Peyer's patch (tissue), 4 donors: Measurements from ENCODE around the gene SOX10.

Experiments used
- CTCF ChIP-seq, 6 experiments: fragments of 450-650 bp in 4 of 6; fragments of 200-600 bp in 2 of 6; sonication (generic) in 1 of 6; IDR thresholded peaks; one replicate each; pipeline ENCODE4 v1.5.1; 2017 to 2019; ENCODE audit warnings: antibody characterized with exemption in 6 of 6, mild to moderate bottlenecking in 3 of 6, moderate library complexity in 1 of 6
- POLR2A ChIP-seq, 2 donors: fragments of 450-650 bp; IDR thresholded peaks; one replicate each; pipeline ENCODE4 v1.5.1; 2017; ENCODE audit warnings: antibody characterized with exemption in 2 of 2, mild to moderate bottlenecking in 2 of 2, moderate library complexity in 2 of 2

- TF ChIP-seq CTCF (IDR thresholded peaks at IDR 0.05) (no peak), POLR2A (IDR thresholded peaks at IDR 0.05) (no peak)
Measured at GRCh38 chr22:37999640-38000272, 15.4 kb upstream of the SOX10 start.
